WI38 (cell line): Measurements from ENCODE around the gene ZNF791.
"Not testable (repeated sequence)": the region's sequence is repeated elsewhere in the genome, so short reads cannot be mapped to it uniquely, and the experiment has no call there.

Experiments
- H3K4me3 ChIP-seq: 2 replicates; pipeline ENCODE4 v1.5.1; 2011; ENCODE audit warnings: low read depth, mild to moderate bottlenecking, control low read depth, low read length
- TF ChIP-seq, protein P1 (sequence below): IDR thresholded peaks from 2 replicates; pipeline ENCODE4 v1.5.1; 2012; ENCODE audit warnings: low read depth, mild to moderate bottlenecking, control low read depth, low read length

The ZNF791 gene

DNA sequence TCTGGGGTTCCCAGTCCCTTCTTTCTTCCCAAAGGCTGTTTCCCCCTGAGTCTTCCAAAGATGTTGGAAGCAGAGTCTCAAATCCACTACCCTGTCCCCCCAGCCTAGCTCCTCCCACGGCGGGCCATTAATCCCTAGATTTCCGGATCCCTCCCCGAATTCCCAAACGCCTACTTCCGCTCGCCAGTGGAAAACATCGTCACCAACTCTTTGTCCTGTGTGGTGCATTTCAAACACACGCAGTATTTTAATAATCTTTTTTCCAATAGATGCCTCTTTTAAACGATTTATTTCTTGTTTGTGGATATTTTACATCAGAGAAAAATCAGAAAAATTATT lies 610 bp downstream of the ZNF791 start:
- TF ChIP-seq, protein P1, sequence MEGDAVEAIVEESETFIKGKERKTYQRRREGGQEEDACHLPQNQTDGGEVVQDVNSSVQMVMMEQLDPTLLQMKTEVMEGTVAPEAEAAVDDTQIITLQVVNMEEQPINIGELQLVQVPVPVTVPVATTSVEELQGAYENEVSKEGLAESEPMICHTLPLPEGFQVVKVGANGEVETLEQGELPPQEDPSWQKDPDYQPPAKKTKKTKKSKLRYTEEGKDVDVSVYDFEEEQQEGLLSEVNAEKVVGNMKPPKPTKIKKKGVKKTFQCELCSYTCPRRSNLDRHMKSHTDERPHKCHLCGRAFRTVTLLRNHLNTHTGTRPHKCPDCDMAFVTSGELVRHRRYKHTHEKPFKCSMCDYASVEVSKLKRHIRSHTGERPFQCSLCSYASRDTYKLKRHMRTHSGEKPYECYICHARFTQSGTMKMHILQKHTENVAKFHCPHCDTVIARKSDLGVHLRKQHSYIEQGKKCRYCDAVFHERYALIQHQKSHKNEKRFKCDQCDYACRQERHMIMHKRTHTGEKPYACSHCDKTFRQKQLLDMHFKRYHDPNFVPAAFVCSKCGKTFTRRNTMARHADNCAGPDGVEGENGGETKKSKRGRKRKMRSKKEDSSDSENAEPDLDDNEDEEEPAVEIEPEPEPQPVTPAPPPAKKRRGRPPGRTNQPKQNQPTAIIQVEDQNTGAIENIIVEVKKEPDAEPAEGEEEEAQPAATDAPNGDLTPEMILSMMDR = no peak
- H3K4me3 ChIP-seq = peak overlapping the region; percentile 92

DNA sequence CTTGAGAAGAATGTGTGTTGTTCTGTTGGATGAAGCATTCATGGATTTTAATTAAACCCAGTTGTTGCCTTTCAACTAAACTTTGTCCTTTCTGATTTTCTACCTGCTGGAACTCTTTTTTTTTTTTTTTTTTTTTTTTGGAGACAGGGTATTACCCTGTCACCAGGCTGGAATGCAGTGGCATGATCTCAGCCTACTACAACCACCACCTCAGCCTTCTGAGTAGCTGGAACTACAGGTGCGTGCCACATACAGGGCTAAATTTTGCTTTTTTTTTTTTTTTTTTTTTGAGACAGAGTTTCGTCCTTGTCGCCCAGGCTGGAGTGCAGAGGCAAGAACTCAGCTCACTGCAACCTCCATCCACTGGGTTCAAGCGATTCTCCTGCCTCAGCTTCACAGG lies 6.9 kb downstream of the ZNF791 start:
- TF ChIP-seq, protein P1 = no peak
- H3K4me3 ChIP-seq = no peak overlapping the region

DNA sequence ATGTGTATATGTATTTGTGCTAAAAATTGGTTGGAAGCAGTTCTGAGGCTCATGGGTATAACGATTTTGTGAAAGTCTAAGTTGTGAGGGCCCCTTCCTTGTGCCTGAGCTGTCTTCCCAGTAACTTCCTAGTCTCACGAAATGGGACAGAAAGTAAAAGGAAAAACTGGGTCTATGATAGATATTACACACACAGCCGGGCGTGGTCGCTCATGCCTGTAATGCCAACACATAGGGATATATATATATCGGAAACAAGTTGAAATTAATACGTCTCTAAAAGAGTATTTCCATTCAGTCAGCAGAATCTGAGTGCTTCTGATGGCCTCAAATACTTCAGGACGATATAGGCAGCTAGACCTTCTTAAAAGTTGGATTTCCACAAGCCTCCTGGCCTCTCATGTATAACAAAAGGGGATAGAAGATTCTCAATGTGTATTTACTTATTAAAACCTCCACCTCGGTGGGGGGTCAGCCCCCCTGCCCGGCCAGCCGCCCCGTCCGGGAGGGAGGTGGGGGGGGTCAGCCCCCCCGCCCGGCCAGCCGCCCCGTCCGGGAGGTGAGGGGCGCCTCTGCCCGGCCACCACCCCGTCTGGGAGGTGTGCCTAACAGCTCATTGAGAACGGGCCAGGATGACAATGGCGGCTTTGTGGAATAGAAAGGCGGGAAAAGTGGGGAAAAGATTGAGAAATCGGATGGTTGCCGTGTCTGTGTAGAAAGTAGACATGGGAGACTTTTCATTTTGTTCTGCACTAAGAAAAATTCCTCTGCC lies 10.7 kb downstream of the ZNF791 start:
- H3K4me3 ChIP-seq = not testable (repeated sequence)

DNA sequence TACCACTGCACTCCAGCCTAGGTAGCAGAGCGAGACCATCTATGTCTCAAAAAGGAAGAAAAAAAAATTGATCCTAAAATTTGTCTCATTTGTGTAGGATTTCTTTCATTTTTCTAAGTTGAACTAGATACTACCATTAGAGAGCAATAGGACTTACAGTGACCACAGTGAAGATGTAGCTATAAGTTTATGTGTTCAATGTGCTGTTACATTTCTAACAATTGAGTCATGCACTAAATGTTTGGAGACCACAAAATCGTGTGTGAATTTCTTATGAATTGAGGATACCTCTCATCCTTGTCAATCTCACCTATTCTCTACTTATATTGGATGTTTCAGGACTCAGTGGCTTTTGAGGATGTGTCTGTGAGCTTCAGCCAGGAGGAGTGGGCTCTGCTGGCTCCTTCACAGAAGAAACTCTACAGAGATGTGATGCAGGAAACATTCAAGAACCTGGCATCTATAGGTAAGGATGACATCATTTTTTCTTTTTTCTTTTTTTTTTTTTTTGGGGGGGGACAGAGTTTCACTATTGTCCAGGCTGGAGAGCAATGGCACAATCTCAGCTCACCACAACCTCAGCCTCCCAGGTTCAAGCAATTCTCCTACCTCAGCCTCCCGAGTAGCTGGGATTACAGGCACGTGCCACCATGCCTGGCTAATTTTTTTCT lies 12.8 kb downstream of the ZNF791 start:
- TF ChIP-seq, protein P1 = no peak
- no peak overlapping the region for H3K4me3 ChIP-seq

DNA sequence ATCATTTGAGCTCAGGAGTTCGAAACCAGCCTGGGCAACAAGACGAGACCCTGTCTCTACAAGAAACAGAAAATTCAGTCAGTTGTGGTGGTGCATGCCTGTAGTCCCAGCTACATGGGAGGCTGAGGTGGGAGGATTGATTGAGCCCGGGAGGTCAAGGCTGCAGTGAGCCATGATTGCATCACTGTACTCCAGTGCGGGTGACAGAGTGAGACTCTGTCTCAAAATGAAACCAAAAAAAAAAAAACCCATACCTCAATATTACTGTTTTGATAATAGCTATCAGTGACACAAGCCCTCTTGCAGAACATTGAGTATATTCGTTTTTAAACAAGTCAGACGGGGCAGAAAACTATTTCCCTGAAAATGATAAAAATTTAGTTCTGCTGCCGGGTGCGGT lies 16.2 kb downstream of the ZNF791 start:
- TF ChIP-seq, protein P1 = no peak
- no peak overlapping the region for H3K4me3 ChIP-seq

DNA sequence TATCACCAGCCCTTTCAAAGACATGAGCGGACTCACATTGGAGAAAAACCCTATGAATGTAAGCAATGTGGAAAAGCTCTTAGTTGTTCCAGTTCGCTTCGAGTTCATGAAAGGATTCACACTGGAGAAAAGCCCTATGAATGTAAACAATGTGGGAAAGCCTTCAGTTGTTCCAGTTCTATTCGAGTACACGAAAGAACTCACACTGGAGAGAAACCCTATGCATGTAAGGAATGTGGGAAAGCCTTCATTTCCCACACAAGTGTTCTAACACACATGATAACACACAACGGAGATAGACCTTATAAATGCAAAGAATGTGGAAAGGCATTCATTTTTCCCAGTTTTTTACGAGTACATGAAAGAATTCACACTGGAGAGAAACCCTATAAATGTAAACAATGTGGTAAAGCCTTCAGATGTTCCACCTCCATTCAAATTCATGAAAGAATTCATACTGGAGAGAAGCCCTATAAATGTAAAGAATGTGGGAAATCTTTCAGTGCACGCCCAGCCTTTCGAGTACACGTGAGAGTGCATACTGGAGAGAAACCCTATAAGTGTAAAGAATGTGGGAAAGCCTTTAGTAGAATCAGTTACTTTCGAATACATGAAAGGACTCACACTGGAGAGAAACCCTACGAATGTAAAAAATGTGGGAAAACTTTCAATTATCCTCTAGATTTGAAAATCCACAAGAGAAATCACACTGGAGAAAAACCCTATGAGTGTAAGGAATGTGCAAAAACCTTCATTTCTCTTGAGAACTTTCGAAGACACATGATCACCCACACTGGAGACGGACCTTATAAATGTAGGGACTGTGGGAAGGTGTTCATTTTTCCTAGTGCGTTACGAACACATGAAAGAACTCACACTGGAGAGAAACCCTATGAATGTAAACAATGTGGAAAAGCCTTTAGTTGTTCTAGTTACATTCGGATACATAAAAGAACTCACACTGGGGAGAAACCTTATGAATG lies 17.6 kb downstream of the ZNF791 start:
- H3K4me3 ChIP-seq = no peak overlapping the region
- TF ChIP-seq, protein P1 = no peak

DNA sequence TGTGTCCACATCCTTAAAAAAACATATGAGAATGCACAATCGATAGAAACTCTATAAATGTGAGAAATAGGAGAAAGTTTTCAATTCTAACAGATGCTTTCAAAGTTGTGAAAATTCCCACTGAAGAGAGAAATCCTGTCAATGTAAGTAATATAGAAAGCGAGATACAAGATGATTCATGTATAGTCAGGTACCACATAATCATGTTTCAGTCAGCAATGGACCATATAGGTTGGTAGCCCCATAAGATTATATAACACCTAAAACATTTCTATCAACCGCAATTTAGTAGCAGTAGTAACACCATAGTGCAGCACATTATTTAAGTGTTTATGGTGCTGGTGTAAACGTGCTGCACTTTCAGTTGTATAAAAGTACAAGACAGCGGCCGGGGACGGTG lies 18.5 kb downstream of the ZNF791 start:
- H3K4me3 ChIP-seq = no peak overlapping the region
- TF ChIP-seq, protein P1 = no peak
